GM18499 (cell line): Measurements from ENCODE around the gene PRR18.
A peak's percentile ranks its signal among the peaks of the same experiment; 100 is the strongest.
"Not testable (repeated sequence)": the region's sequence is repeated elsewhere in the genome, so short reads cannot be mapped to it uniquely, and the experiment has no call there.

Experiments used
- ATAC-seq: cut with Tn5 transposase; IDR thresholded peaks from one replicate; pipeline ENCODE4 v1.9.1; 2021; ENCODE audit warnings: moderate number of reproducible peaks; ENCODE audit not compliant: insufficient read depth, unreplicated experiment

PRR18 gene

GRCh38 chr6:166308033-166308768 lies at the start of gene PRR18:
TSS of gene PRR18 (minus strand) at chr6:166308392. CDS start at chr6:166308142, 250 bp downstream.
- ATAC-seq, result peak; percentile 30

- ATAC-seq, result no peak
These were observed 47.4 kb upstream of the PRR18 start for GRCh38 chr6:166355552-166355951.

GRCh38 chr6:166354965-166355364 lies 46.8 kb upstream of the PRR18 start:
- ATAC-seq, result no peak

- no peak for ATAC-seq
These were observed 46.0 kb upstream of the PRR18 start for GRCh38 chr6:166354143-166354542.

GRCh38 chr6:166353507-166353906 lies 45.3 kb upstream of the PRR18 start:
- ATAC-seq, result no peak

- no peak for ATAC-seq
These were observed 44.7 kb upstream of the PRR18 start for GRCh38 chr6:166352923-166353322.

GRCh38 chr6:166351715-166352285 lies 43.6 kb upstream of the PRR18 start:
- ATAC-seq, result peak; percentile 97

GRCh38 chr6:166348305-166348949 lies 40.2 kb upstream of the PRR18 start:
- no peak for ATAC-seq

- ATAC-seq, result no peak
These were observed 38.8 kb upstream of the PRR18 start for GRCh38 chr6:166346965-166347364.

- no peak for ATAC-seq
These were observed 38.3 kb upstream of the PRR18 start for GRCh38 chr6:166346449-166346848.

GRCh38 chr6:166345672-166346071 lies 37.5 kb upstream of the PRR18 start:
- not testable (repeated sequence) for ATAC-seq

GRCh38 chr6:166344921-166345320 lies 36.7 kb upstream of the PRR18 start:
- ATAC-seq, result not testable (repeated sequence)

- ATAC-seq, result no peak
These were observed 36.0 kb upstream of the PRR18 start for GRCh38 chr6:166344240-166344639.

- ATAC-seq, result peak; percentile 22
These were observed 34.9 kb upstream of the PRR18 start for GRCh38 chr6:166343150-166343487.

GRCh38 chr6:166342349-166343149 lies 34.4 kb upstream of the PRR18 start, which contains the start of gene SFT2D1:
TSS of gene SFT2D1 (minus strand) at chr6:166342545. CDS start at chr6:166342481, 64 bp downstream.
- peak; percentile 76 for ATAC-seq

- ATAC-seq, result peak; percentile 1
These were observed 33.8 kb upstream of the PRR18 start for GRCh38 chr6:166341977-166342348.

- no peak for ATAC-seq
These were observed 33.3 kb upstream of the PRR18 start for GRCh38 chr6:166341464-166341863.

GRCh38 chr6:166338854-166339253 lies 30.7 kb upstream of the PRR18 start:
- ATAC-seq, result no peak

- ATAC-seq, result no peak
These were observed 28.7 kb upstream of the PRR18 start for GRCh38 chr6:166336847-166337246.

GRCh38 chr6:166335378-166336302 lies 27.4 kb upstream of the PRR18 start:
- peak; percentile 42 for ATAC-seq
